Ovary (tissue), 3 donors: Measurements from ENCODE around the gene LENEP.

Experiments
- POLR2A ChIP-seq: fragments of 450-650 bp; IDR thresholded peaks from one replicate; pipeline ENCODE4 v1.6.1; 2017; ENCODE audit warnings: antibody characterized with exemption, mild to moderate bottlenecking, moderate library complexity
- TF ChIP-seq, protein P1 (sequence below), 3 donors: fragments of 450-650 bp in 2 of 3; fragments of 200-600 bp in 1 of 3; IDR thresholded peaks; one replicate each; pipeline versions ENCODE4 v1.5.1 to v1.8.0; 2016 to 2022; ENCODE audit warnings: antibody characterized with exemption in 3 of 3, mild to moderate bottlenecking in 1 of 3
- donor health status: DM: no; HTN: no; CAD: no.

GRCh38 chr1:155005076-155006011, 12.0 kb downstream of the LENEP start:
- TF ChIP-seq, protein P1, sequence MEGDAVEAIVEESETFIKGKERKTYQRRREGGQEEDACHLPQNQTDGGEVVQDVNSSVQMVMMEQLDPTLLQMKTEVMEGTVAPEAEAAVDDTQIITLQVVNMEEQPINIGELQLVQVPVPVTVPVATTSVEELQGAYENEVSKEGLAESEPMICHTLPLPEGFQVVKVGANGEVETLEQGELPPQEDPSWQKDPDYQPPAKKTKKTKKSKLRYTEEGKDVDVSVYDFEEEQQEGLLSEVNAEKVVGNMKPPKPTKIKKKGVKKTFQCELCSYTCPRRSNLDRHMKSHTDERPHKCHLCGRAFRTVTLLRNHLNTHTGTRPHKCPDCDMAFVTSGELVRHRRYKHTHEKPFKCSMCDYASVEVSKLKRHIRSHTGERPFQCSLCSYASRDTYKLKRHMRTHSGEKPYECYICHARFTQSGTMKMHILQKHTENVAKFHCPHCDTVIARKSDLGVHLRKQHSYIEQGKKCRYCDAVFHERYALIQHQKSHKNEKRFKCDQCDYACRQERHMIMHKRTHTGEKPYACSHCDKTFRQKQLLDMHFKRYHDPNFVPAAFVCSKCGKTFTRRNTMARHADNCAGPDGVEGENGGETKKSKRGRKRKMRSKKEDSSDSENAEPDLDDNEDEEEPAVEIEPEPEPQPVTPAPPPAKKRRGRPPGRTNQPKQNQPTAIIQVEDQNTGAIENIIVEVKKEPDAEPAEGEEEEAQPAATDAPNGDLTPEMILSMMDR (IDR thresholded peaks at IDR 0.05): no peak
- TF ChIP-seq POLR2A: no peak
